Fibroblast of mammary gland (primary cell): ENCODE measurements around the gene ING5.

Source experiments
- DNase-seq: peaks from one replicate; pipeline ENCODE4 v3.0.0-alpha.2; 2010; ENCODE audit warnings: low read depth
- H3K4me3 ChIP-seq: 2 replicates; pipeline ENCODE4 v1.5.1; 2011; ENCODE audit warnings: low read depth, mild to moderate bottlenecking, low read length, moderate library complexity; ENCODE audit not compliant: control insufficient read depth
- TF ChIP-seq, protein P1 (sequence below): conservative IDR thresholded peaks from 2 replicates; pipeline ENCODE4 v1.5.1; 2011; ENCODE audit warnings: low read depth, low read length, inconsistent platforms; ENCODE audit not compliant: control insufficient read depth, insufficient read depth

Gene ING5

GRCh38 chr2:241666627-241667400 is 35.0 kb upstream of the ING5 start:
- TF ChIP-seq, protein P1, sequence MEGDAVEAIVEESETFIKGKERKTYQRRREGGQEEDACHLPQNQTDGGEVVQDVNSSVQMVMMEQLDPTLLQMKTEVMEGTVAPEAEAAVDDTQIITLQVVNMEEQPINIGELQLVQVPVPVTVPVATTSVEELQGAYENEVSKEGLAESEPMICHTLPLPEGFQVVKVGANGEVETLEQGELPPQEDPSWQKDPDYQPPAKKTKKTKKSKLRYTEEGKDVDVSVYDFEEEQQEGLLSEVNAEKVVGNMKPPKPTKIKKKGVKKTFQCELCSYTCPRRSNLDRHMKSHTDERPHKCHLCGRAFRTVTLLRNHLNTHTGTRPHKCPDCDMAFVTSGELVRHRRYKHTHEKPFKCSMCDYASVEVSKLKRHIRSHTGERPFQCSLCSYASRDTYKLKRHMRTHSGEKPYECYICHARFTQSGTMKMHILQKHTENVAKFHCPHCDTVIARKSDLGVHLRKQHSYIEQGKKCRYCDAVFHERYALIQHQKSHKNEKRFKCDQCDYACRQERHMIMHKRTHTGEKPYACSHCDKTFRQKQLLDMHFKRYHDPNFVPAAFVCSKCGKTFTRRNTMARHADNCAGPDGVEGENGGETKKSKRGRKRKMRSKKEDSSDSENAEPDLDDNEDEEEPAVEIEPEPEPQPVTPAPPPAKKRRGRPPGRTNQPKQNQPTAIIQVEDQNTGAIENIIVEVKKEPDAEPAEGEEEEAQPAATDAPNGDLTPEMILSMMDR: no peak
- no peak overlapping the region for H3K4me3 ChIP-seq
- DNase-seq: no peak

DNA sequence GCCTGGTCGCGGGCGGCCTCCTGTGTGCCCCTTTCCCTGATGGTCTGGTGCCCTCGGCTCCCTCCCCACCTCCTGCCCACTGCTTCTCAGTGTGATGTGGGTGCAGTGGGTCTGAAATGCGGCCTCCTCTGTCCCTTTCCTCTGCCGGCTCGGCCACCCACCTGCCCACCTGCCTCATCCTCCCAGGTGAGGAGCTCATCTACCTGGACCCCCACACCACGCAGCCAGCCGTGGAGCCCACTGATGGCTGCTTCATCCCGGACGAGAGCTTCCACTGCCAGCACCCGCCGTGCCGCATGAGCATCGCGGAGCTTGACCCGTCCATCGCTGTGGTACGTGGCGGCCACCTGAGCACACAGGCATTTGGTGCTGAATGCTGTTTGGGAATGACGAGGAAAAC is 33.5 kb upstream of the ING5 start:
- TF ChIP-seq, protein P1: no peak
- H3K4me3 ChIP-seq: no peak overlapping the region
- no peak for DNase-seq

GRCh38 chr2:241668839-241669238 is 33.0 kb upstream of the ING5 start:
- TF ChIP-seq, protein P1: no peak

GRCh38 chr2:241670333-241671110 is 31.3 kb upstream of the ING5 start:
- no peak for DNase-seq
- H3K4me3 ChIP-seq: no peak overlapping the region
- TF ChIP-seq, protein P1: no peak

More at GRCh38 chr2:241668839-241669238, 33.0 kb upstream of the ING5 start:
- no peak for DNase-seq
- no peak overlapping the region for H3K4me3 ChIP-seq

DNA sequence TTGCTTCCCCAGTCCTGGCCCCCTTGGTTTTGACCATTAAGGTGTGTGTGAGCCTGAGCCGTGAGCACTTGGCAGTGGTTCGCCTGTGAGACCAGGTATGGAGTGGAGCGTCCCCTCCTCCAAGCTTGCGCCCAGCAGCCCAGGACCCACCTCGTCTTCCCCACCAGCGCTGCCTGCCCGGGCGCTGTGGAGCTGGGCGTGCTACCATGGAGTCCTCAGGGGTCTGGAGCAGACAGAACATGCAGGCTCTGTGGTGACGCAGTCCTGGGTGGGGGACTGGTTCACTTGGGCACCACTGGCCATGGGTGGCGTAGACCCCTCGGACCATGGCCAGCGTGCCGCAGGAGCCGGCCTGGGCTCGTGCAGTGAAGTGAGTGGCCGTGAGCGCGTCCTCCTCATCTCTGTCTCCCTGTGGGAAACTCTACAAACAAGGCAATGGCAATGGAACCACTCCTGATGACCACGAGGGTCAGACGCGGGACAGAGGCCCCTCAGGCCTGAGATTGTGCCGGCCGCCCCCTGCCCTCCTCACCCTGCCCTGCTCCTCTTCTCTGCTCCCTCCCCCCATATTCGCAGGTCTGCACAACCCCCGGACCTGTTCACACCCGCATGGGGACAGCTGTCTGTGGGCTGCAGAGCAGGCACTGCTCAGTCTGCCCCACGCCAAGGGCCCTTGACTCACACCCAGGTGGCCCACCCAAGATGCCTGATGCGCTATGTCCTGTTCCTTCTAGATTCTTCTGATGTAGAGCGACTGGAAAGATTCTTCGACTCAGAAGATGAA is 30.2 kb upstream of the ING5 start:
- no peak for DNase-seq
- no peak overlapping the region for H3K4me3 ChIP-seq
- TF ChIP-seq, protein P1: no peak
